OCI-LY1 (cell line): ENCODE data around the gene DGKG.

Experiments
- H2AFZ ChIP-seq: fragments of 200-600 bp; sonication (generic), shearing (Covaris generic); 2 replicates; pipeline ENCODE4 v1.6.0; 2014; ENCODE audit warnings: antibody characterized with exemption, mild to moderate bottlenecking, low read length
- H3F3A ChIP-seq: fragments of 200-600 bp; sonication (generic), shearing (Covaris generic); 2 replicates; pipeline ENCODE4 v1.6.0; 2014; ENCODE audit warnings: mild to moderate bottlenecking, antibody characterized with exemption, low read length, moderate library complexity; ENCODE audit not compliant: insufficient read depth
- H3K27ac ChIP-seq: fragments of 200-600 bp; sonication (generic); 2 replicates; pipeline ENCODE4 v1.5.1; 2014; ENCODE audit warnings: low read length, mixed run types, mild to moderate bottlenecking, low read depth; ENCODE audit not compliant: poor library complexity, severe bottlenecking
- H3K27me3 ChIP-seq: fragments of 200-600 bp; sonication (generic); 2 replicates; pipeline ENCODE4 v1.6.0; 2014; ENCODE audit warnings: antibody characterized with exemption, mild to moderate bottlenecking, low read length, moderate library complexity; ENCODE audit not compliant: insufficient read depth
- H3K36me3 ChIP-seq: fragments of 200-600 bp; sonication (generic); 2 replicates; pipeline ENCODE4 v1.6.1; 2014; ENCODE audit warnings: mild to moderate bottlenecking, antibody characterized with exemption, low read length, moderate library complexity, mixed read lengths; ENCODE audit not compliant: insufficient read depth
- H3K4me1 ChIP-seq: fragments of 200-600 bp; sonication (generic); 2 replicates; pipeline ENCODE4 v1.5.1; 2014; ENCODE audit warnings: mild to moderate bottlenecking, low read length, moderate library complexity; ENCODE audit not compliant: insufficient read depth, severe bottlenecking
- H3K4me2 ChIP-seq: fragments of 200-600 bp; sonication (generic), shearing (Covaris generic); 2 replicates; pipeline ENCODE4 v1.6.1; 2014; ENCODE audit warnings: low read length
- H3K4me3 ChIP-seq: fragments of 200-600 bp; sonication (generic); 2 replicates; pipeline ENCODE4 v1.5.1; 2014; ENCODE audit warnings: low read length, low read depth, mild to moderate bottlenecking, mixed read lengths; ENCODE audit not compliant: poor library complexity, severe bottlenecking
- H3K79me2 ChIP-seq: fragments of 200-600 bp; shearing (Covaris generic); 2 replicates; pipeline ENCODE4 v1.6.1; 2016; ENCODE audit warnings: mixed run types, low read length, mixed read lengths; ENCODE audit not compliant: insufficient read depth
- H3K9ac ChIP-seq: fragments of 200-600 bp; sonication (generic), shearing (Covaris generic); 2 replicates; pipeline ENCODE4 v1.6.1; 2014; ENCODE audit warnings: mild to moderate bottlenecking, low read length, mixed read lengths
- H3K9me2 ChIP-seq: fragments of 200-600 bp; sonication (generic), shearing (Covaris generic); 2 replicates; pipeline ENCODE4 v1.6.1; 2014; ENCODE audit warnings: low read depth, mild to moderate bottlenecking, low read length, mixed read lengths
- H3K9me3 ChIP-seq: fragments of 200-600 bp; shearing (Covaris generic); 2 replicates; pipeline ENCODE4 v1.6.1; 2014; ENCODE audit warnings: low read length, mixed read lengths
- H4K20me1 ChIP-seq: fragments of 200-600 bp; sonication (generic), shearing (Covaris generic); 2 replicates; pipeline ENCODE4 v1.6.0; 2016; ENCODE audit warnings: mild to moderate bottlenecking, low read length; ENCODE audit not compliant: insufficient read depth
- EZH2 ChIP-seq: fragments of 200-600 bp; sonication (generic), shearing (Covaris generic); IDR thresholded peaks from 2 replicates; pipeline ENCODE4 v1.8.0; 2017; ENCODE audit warnings: borderline replicate concordance, mixed run types, mild to moderate bottlenecking, antibody characterized with exemption, low read length, moderate library complexity, mixed read lengths
- TF ChIP-seq, protein P1 (sequence below): fragments of 200-600 bp; sonication (generic), shearing (Covaris generic); IDR thresholded peaks from 2 replicates; pipeline ENCODE4 v1.5.1; 2017; ENCODE audit warnings: mild to moderate bottlenecking, antibody characterized with exemption, low read length, moderate library complexity, mixed read lengths

The DGKG gene

DNA sequence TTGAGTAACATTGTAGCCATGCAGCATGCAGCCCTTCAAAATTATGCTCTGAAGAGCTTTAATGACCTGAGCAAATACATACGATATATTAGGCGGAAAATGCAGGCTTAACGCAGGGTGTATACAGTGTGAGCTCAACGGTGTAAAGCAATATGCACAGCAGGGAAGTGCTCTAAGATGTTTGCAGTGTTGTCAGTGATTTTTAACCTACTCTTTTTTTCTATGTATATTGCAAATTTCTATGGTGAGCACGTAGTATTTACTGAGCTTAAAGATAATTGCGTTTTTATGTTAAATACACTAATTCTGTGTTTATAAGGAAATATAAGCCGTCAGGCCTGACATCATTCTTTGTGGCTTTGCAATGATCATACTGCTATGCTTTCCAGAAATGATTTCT lies 42.1 kb downstream of the DGKG start:
- Histone ChIP-seq H3K4me3 (no peak overlapping the region), H3F3A (no peaks in the 10 kb centered on the region), H3K9me2 (no peaks in the 10 kb centered on the region), H3K9me3 (no peaks in the 10 kb centered on the region), H3K27me3 (no peaks in the 10 kb centered on the region), H3K4me2 (no peak overlapping the region), H4K20me1 (no peaks in the 10 kb centered on the region), H2AFZ (no peak overlapping the region), H3K79me2 (no peaks in the 10 kb centered on the region), H3K27ac (no peak overlapping the region), H3K36me3 (no peaks in the 10 kb centered on the region), H3K4me1 (no peaks in the 10 kb centered on the region), H3K9ac (no peak overlapping the region)
- no peak for TF ChIP-seq EZH2
- TF ChIP-seq, protein P1, sequence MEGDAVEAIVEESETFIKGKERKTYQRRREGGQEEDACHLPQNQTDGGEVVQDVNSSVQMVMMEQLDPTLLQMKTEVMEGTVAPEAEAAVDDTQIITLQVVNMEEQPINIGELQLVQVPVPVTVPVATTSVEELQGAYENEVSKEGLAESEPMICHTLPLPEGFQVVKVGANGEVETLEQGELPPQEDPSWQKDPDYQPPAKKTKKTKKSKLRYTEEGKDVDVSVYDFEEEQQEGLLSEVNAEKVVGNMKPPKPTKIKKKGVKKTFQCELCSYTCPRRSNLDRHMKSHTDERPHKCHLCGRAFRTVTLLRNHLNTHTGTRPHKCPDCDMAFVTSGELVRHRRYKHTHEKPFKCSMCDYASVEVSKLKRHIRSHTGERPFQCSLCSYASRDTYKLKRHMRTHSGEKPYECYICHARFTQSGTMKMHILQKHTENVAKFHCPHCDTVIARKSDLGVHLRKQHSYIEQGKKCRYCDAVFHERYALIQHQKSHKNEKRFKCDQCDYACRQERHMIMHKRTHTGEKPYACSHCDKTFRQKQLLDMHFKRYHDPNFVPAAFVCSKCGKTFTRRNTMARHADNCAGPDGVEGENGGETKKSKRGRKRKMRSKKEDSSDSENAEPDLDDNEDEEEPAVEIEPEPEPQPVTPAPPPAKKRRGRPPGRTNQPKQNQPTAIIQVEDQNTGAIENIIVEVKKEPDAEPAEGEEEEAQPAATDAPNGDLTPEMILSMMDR: no peak

DNA sequence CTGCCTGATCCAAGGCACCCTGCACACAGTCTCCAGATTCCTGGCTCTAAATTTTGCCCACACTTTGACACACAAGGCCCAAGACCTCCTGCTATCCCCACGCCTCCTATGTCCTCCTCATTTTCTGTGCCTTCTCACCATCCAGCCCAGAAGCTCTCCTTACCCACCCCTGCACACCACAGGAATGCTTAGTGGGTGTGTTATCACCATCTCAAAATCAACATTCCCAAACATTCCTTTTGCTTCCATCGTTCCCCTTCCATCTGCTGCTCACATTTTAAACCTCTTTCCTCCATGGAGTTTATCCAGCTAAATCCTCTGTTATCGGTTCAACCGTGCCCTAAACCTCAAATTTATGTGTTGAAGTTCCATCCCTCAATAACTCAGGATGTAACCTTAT lies 43.9 kb downstream of the DGKG start:
- Histone ChIP-seq H3K79me2 (no peaks in the 10 kb centered on the region), H2AFZ (no peak overlapping the region), H3K36me3 (no peaks in the 10 kb centered on the region), H3K4me2 (no peak overlapping the region), H3K4me3 (no peak overlapping the region), H3K27ac (no peak overlapping the region), H3K4me1 (no peaks in the 10 kb centered on the region), H4K20me1 (no peaks in the 10 kb centered on the region), H3F3A (no peaks in the 10 kb centered on the region), H3K9me3 (no peaks in the 10 kb centered on the region), H3K9me2 (no peaks in the 10 kb centered on the region), H3K27me3 (no peaks in the 10 kb centered on the region), H3K9ac (no peak overlapping the region)
- TF ChIP-seq, protein P1: no peak
- TF ChIP-seq EZH2: no peak

DNA sequence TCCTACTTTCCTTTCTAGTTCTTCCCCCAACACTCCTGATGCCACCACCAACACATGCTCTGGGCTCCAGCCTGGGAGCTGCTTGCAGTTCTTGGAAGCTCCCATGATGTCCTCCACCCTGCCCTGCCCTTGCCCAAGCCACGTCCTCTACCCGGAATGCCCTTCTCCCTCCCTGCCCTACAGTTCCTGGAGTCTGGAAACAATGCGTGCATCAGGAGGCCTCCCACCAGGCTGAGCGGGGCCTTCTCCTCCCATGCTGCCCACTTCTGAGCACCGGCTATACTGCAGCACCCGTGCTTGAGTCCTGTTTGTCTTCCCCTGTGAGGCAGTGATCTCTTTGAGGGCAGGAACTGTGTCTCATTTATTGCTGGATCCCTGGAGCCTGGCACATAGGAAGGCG lies 44.6 kb downstream of the DGKG start:
- Histone ChIP-seq H4K20me1 (no peaks in the 10 kb centered on the region), H3K36me3 (no peaks in the 10 kb centered on the region), H3K9me2 (no peaks in the 10 kb centered on the region), H3K4me2 (no peak overlapping the region), H3K9me3 (no peaks in the 10 kb centered on the region), H3K4me3 (no peak overlapping the region), H3K27me3 (no peaks in the 10 kb centered on the region), H3K9ac (no peak overlapping the region), H3K79me2 (no peaks in the 10 kb centered on the region), H2AFZ (no peak overlapping the region), H3K4me1 (no peaks in the 10 kb centered on the region), H3F3A (no peaks in the 10 kb centered on the region), H3K27ac (no peak overlapping the region)
- TF ChIP-seq, protein P1: no peak
- TF ChIP-seq EZH2: no peak
